HepG2 (cell line): ENCODE measurements around the gene MED9. TPM values are rescaled to one million over a fixed set of nuclear protein-coding genes. Genes with fewer than 3 reads are reported as not detected.
A peak's percentile ranks its signal among the peaks of the same experiment; 100 is the strongest.

Experiments used
- EEA1 ChIP-seq: sonication (generic); formaldehyde crosslinking; IDR thresholded peaks from 2 replicates; pipeline ENCODE4 v1.5.1; 2020; ENCODE audit warnings: mild to moderate bottlenecking, missing genetic modification reagents, borderline replicate concordance
- ESRRA ChIP-seq: sonication (generic); formaldehyde crosslinking; IDR thresholded peaks from 2 replicates; pipeline ENCODE4 v1.5.1; 2020; ENCODE audit warnings: mild to moderate bottlenecking, low read depth, missing genetic modification reagents
- HBP1 ChIP-seq: IDR thresholded peaks from 2 replicates; pipeline ENCODE4 v1.6.1; 2016; ENCODE audit warnings: low read depth, control low read depth
- HNRNPH1 ChIP-seq: fragments of 200-400 bp; formaldehyde crosslinking; optimal IDR thresholded peaks from 2 replicates; pipeline ENCODE3; 2017; ENCODE audit warnings: mild to moderate bottlenecking, low read depth, low read length
- RFX5 ChIP-seq: IDR thresholded peaks from 2 replicates; pipeline ENCODE4 v1.6.1; 2011; ENCODE audit warnings: low read depth, low read length, improper control_type of control experiment
- SAFB2 ChIP-seq: sonication (generic); formaldehyde crosslinking; IDR thresholded peaks from 2 replicates; pipeline ENCODE4 v1.5.1; 2020; ENCODE audit warnings: missing genetic modification reagents, low read depth, mild to moderate bottlenecking, borderline replicate concordance
- TOPORS ChIP-seq: sonication (generic); formaldehyde crosslinking; IDR thresholded peaks from 2 replicates; pipeline ENCODE4 v1.8.0; 2023; ENCODE audit warnings: mild to moderate bottlenecking, missing genetic modification reagents
- ZHX1 ChIP-seq: sonication (generic); formaldehyde crosslinking; IDR thresholded peaks from 2 replicates; pipeline ENCODE4 v1.8.1; 2022; ENCODE audit warnings: low read depth, mild to moderate bottlenecking, missing genetic modification reagents
- ZIK1 ChIP-seq: sonication (generic); formaldehyde crosslinking; IDR thresholded peaks from 2 replicates; pipeline ENCODE4 v1.5.0; 2020; ENCODE audit warnings: mild to moderate bottlenecking, low read depth, missing genetic modification reagents, borderline replicate concordance
- ZNF326 ChIP-seq: sonication (generic); formaldehyde crosslinking; IDR thresholded peaks from 2 replicates; pipeline ENCODE4 v1.4.0; 2020; ENCODE audit warnings: missing genetic modification reagents, borderline replicate concordance
- ZNF563 ChIP-seq: sonication (generic); formaldehyde crosslinking; IDR thresholded peaks from 2 replicates; pipeline ENCODE4 v1.8.0; 2022; ENCODE audit warnings: mild to moderate bottlenecking, moderate library complexity, missing genetic modification reagents
- polyA plus RNA-seq, 8 experiments: library from polyadenylated mRNA; depleted of rRNA in 3 of 8; stranded (reverse) in 7 of 8; unstranded in 1 of 8; fragments of >200 nt; fragmentation: Illumina TruSeq in 4 of 8; extraction: Trizol in 4 of 8; gene quantifications; 2 replicates each; pipeline versions ENCODE4 v1.2.1 to v1.2.3, GENCODE V29; 2011 to 2016; ENCODE audit warnings: low read depth in 4 of 8, missing spikeins in 1 of 8, mixed read lengths in 1 of 8; ENCODE audit not compliant: insufficient read depth in 1 of 8
- total RNA-seq, 5 experiments: library from RNA; depleted of rRNA; stranded (reverse); fragments of >200 nt; fragmentation: Illumina TruSeq; extraction: Trizol; gene quantifications; 2 replicates each; pipeline ENCODE4 v1.2.3, GENCODE V29; 2016; ENCODE audit warnings: low read depth in 1 of 5
- TF ChIP-seq, protein P1 (sequence below): sonication (generic); formaldehyde crosslinking; IDR thresholded peaks from 2 replicates; pipeline ENCODE4 v1.5.0; 2020; ENCODE audit warnings: mild to moderate bottlenecking, missing genetic modification reagents
- TF ChIP-seq, protein P2 (sequence below): sonication (generic); formaldehyde crosslinking; IDR thresholded peaks from 2 replicates; pipeline ENCODE4 v1.4.0; 2020; ENCODE audit warnings: mild to moderate bottlenecking, missing genetic modification reagents
- TF ChIP-seq, protein P3 (sequence below): sonication (generic); formaldehyde crosslinking; conservative IDR thresholded peaks from 2 replicates; pipeline ENCODE4 v1.4.0; 2020; ENCODE audit warnings: missing genetic modification reagents
- TF ChIP-seq, protein P4 (sequence below): sonication (generic); formaldehyde crosslinking; IDR thresholded peaks from 2 replicates; pipeline ENCODE4 v1.4.0; 2020; ENCODE audit warnings: mild to moderate bottlenecking, missing genetic modification reagents

MED9 gene
- total and polyA plus RNA-seq, 2 of the 13 experiments (the other 11 are each of a cell fraction or from before 2014, with no cell fraction given) = 11.9 to 15.1 TPM

DNA sequence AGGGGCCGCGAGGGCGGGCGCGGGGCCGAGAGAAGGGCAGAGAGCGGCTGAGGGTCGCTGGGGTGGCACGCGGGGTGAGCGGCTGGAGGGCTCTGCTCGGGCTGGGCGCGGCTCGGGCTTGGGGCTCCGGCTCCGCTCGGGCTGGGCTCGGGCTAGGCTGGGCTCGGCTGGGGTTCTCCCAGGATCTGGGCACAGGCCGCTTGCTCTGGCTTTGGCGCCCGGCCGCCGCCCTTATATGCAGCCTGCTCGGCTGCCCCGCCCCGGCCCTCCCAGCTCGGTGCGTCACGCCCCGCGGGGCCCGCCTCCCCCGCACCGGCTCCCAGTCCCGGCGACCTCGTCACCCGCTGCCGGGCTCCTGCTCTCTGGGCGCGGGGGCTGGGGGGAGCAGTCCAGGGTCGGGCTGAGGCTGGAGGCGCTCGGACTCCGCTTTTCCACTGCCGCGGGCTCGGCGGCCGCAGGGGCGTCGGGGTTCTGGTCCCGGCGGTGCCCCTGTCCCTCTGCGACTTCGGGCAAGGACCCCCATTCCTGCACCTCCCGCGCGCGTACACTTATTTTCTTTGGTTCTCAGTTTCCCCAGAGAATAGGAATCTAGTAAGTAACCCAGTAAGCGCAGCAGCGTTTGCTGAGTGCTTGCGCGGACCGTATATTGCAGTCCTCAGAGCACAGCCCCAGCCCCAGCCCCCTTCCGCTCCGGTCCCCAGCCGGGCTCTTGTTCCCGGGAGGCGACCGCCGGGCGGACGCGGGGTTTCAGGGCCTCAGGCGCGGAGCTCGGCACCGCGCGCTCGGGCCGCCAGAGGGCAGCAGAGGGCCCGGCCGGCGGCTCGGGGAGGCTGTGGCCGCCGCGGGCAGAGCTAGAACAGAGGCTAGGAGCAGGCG, 19.6 kb downstream of the MED9 start, which contains the start of gene RASD1 (continued):
- TF ChIP-seq ZHX1 (CRISPR knock-in tag) (no peak), ZNF563 (CRISPR knock-in tag) (peak; percentile 30; the same call in 1 of the 2 replicates), HBP1 (CRISPR knock-in tag) (peak; percentile 57; the same call in 1 of the 2 replicates), ZNF326 (CRISPR knock-in tag) (no peak), RFX5 (no peak; the same call in 1 of the 2 replicates), ZIK1 (no peak; the same call in 1 of the 2 replicates), TOPORS (CRISPR knock-in tag) (no peak), ESRRA (CRISPR knock-in tag) (peak; percentile 58), EEA1 (CRISPR knock-in tag) (peak; percentile 79; the same call in 1 of the 2 replicates), SAFB2 (no peak; the same call in 1 of the 2 replicates), HNRNPH1 (no peak)
- TF ChIP-seq, protein P1, sequence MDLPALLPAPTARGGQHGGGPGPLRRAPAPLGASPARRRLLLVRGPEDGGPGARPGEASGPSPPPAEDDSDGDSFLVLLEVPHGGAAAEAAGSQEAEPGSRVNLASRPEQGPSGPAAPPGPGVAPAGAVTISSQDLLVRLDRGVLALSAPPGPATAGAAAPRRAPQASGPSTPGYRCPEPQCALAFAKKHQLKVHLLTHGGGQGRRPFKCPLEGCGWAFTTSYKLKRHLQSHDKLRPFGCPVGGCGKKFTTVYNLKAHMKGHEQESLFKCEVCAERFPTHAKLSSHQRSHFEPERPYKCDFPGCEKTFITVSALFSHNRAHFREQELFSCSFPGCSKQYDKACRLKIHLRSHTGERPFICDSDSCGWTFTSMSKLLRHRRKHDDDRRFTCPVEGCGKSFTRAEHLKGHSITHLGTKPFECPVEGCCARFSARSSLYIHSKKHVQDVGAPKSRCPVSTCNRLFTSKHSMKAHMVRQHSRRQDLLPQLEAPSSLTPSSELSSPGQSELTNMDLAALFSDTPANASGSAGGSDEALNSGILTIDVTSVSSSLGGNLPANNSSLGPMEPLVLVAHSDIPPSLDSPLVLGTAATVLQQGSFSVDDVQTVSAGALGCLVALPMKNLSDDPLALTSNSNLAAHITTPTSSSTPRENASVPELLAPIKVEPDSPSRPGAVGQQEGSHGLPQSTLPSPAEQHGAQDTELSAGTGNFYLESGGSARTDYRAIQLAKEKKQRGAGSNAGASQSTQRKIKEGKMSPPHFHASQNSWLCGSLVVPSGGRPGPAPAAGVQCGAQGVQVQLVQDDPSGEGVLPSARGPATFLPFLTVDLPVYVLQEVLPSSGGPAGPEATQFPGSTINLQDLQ (CRISPR knock-in tag) = peak; percentile 31; the same call in 1 of the 2 replicates
- TF ChIP-seq, protein P2, sequence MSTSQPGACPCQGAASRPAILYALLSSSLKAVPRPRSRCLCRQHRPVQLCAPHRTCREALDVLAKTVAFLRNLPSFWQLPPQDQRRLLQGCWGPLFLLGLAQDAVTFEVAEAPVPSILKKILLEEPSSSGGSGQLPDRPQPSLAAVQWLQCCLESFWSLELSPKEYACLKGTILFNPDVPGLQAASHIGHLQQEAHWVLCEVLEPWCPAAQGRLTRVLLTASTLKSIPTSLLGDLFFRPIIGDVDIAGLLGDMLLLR (CRISPR knock-in tag) = no peak
- TF ChIP-seq, protein P3, sequence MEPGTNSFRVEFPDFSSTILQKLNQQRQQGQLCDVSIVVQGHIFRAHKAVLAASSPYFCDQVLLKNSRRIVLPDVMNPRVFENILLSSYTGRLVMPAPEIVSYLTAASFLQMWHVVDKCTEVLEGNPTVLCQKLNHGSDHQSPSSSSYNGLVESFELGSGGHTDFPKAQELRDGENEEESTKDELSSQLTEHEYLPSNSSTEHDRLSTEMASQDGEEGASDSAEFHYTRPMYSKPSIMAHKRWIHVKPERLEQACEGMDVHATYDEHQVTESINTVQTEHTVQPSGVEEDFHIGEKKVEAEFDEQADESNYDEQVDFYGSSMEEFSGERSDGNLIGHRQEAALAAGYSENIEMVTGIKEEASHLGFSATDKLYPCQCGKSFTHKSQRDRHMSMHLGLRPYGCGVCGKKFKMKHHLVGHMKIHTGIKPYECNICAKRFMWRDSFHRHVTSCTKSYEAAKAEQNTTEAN (CRISPR knock-in tag) = no peak
- TF ChIP-seq, protein P4, sequence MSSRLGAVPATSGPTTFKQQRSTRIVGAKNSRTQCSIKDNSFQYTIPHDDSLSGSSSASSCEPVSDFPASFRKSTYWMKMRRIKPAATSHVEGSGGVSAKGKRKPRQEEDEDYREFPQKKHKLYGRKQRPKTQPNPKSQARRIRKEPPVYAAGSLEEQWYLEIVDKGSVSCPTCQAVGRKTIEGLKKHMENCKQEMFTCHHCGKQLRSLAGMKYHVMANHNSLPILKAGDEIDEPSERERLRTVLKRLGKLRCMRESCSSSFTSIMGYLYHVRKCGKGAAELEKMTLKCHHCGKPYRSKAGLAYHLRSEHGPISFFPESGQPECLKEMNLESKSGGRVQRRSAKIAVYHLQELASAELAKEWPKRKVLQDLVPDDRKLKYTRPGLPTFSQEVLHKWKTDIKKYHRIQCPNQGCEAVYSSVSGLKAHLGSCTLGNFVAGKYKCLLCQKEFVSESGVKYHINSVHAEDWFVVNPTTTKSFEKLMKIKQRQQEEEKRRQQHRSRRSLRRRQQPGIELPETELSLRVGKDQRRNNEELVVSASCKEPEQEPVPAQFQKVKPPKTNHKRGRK (CRISPR knock-in tag) = no peak
